GM21447 (cell line): Measurements from ENCODE around the gene PIH1D1.
A peak's percentile ranks its signal among the peaks of the same experiment; 100 is the strongest.
"Not testable (repeated sequence)": the region's sequence is repeated elsewhere in the genome, so short reads cannot be mapped to it uniquely, and the experiment has no call there.

Experiments used
- ATAC-seq: cut with Tn5 transposase; IDR thresholded peaks from one replicate; pipeline ENCODE4 v1.9.1; 2021; ENCODE audit not compliant: unreplicated experiment

The PIH1D1 gene

DNA sequence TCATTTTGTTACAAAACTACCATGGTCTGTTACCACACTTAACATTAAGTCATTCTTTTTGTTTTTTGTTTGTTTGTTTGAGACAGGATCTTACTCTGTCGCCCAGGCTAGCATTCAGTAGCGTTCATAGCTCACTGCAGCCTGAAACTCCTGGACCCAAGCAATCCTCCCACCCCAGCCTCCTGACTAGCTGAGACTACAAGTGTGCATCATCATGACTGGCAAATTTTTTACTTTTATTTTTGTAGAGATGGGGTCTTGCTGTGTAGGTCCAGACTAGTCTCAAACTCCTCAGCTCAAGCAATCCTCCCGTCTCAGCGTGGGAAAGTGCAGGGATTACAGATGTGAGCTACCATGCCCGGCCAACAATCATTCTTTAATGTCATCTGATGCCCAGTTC is 4.7 kb upstream of the PIH1D1 start:
- ATAC-seq, result no peak

DNA sequence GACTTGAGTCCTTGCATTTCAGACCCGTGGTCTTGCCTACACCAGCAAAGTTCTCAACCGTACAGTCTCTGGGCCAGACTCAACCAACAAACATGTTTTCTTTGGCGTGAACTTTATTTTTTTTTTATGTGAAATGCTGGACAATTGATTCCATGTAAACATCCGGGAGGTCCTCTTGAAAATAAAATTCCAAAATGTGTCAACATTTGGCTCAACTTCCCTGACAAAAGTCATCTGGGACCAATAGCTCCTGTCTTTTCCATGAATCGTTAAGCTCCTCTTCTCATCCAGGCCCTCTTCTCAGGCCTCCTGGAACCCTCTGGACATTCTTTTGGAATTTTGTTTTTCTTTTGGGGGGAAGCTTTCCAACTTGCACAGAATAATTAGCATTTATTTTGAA is 4.2 kb upstream of the PIH1D1 start:
- no peak for ATAC-seq

DNA sequence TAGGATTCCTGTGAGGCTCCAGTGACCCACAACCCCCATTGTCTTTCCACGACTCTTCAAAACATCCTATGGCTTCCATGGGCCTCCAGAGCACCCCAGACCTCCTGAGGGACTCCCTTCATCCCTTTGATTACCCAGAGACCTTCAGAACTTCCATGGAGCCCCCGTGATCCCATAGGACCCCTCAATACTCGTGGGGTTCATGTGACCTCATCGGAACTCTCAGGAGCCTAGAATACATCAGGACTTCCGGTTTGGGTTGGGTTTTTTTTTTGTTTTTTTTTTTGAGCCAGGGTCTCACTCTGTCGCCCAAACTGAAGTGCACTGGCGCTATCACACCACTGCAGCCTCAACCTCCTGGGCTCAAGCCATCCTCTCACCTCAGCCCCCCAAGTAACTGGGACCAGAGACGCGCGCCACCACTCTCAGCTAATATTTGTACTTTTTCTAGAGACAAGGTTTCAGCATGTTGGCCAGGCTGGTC is 2.2 kb upstream of the PIH1D1 start:
- ATAC-seq, result no peak

DNA sequence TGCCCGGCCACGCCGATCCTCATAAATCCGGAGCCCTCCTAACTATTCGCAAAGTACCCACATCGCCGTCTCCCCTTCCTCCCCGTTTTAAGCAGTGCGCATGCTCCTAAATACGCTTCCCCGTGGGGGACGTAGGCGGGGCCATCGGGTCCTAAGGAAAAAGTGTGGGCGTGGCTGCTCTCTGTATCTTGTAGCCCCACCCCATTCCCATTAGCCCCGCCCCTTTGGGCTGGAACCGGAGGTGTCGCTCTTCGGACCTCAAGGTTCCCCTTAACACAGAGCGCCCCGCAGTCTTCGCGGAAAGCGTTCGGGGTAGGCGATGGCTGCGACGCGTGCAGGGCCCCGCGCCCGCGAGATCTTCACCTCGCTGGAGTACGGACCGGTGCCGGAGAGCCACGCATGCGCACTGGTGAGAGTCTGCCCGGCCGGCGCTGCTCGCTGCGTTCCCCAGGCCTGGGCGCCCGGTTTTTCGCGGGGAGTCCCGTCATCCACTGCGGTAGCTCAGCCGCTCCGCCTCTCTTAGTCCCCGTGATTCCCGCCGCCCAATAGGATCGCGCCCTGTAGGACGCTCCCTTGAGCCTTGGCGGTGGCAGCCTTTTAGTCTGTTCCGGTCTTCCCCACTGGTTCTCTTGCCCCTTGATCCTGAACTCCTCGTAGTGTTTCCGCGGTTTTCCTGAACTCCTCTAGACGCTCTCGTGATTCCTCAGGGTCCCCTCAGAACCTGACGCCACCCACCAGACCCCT is 1.6 kb upstream of the PIH1D1 start, which contains the start of gene ALDH16A1:
Gene ALDH16A1, plus strand, starts transcription at position 213 of the 744 bp plus-strand sequence. Its CDS starts 107 bp downstream, at position 320.
- peak; percentile 79 for ATAC-seq

DNA sequence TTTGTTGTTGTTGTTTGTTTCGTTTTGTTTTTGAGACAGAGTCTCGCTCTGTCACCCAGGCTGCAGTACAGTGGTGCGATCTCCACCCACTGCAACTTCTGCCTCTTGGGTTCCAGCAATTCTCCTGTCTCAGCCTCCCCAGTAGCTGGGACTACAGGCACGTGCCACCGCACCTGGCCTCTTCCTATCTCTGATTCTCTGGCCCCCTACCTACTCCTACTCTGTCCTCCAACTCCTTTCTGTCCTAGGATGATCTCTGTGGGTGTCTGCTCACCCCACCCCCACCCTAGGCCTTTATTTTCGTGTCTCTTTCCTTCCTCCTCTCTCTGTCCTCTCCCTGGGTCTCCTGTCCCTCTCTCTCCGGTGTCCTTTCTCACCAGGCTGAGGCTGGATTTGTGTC is 1.2 kb downstream of the PIH1D1 start:
- no peak for ATAC-seq

DNA sequence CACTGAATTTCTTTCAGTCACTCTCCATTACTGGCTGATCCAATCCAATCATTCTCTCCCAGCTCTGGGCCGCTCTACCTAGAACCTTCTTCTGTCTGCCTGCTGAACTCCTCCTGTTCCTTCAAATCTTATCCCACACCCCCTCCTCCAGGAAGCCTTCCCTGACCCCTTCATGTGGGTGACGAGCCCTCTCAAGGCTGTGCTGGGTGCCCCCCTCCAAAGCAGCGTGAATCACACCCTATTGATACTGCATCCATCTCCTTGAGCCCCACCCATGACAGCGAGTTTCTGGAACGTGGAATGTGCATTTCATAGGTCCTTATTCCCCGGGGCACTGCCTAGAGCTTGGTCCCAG is 3.2 kb downstream of the PIH1D1 start:
- ATAC-seq, result no peak

DNA sequence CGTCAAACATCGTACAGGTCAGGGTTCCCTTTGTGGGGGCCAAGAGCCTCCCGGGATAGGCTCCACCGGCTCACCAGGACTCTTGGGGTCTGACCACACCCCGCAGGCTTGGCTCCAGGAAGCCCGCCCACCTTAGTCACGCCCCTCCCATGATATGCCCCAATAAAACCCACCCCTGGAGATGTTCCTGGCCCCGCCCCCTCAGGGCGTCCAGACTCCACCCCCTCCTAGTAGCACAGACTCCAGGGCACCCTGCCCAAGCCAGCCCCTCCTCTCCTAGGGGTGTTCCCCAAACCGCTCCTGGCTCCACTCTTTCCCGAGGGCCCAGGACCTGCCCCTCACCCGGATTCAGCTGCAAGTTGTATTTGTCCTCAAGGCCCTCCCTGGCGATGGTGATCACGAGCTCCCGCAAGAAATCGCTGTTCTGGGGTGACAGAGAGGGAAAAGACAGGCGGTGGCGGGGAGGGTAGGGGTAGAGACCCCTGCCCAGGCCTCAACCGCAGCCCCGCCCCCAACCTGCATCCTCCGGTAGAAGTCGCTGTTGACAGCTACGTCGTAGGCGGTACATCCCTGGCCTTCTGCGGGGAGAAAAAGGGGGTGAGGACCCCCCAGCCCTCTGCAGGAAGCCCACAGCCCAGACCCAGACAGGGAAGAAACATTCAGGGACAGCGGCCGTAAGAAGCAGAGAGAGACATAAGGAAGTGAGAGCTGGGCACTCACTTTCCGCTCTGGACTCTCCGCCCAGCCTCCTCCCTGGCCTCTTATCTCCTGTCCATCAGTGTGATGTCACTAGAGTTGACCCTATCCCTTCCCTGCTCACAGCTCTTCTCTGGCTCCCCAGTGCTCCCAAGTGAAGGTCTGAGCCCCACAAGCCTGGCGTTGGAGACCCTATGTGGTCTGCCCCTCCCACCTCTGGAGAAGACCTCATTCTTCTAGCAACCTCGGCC is 3.9 kb downstream of the PIH1D1 start:
- ATAC-seq, result no peak

DNA sequence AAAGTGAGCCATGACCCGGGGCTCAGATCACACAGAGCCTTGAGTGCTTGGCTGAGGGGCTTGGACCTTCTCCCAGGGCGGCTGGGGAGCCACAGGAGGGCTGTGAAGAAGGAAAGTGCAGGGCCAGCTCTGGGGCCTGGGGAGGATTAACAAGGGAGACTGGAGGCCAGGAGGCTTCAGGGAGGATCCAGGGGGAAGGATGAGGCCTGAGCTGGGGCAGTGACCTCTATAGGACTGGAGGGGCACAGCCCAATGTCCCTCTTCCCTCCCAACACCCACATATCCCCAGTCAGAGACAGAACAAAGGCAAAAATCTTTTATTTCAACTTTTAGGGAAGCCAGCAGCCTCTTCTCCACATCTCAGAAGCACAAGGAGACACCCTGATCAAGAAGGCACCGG is 5.6 kb downstream of the PIH1D1 start:
- no peak for ATAC-seq

DNA sequence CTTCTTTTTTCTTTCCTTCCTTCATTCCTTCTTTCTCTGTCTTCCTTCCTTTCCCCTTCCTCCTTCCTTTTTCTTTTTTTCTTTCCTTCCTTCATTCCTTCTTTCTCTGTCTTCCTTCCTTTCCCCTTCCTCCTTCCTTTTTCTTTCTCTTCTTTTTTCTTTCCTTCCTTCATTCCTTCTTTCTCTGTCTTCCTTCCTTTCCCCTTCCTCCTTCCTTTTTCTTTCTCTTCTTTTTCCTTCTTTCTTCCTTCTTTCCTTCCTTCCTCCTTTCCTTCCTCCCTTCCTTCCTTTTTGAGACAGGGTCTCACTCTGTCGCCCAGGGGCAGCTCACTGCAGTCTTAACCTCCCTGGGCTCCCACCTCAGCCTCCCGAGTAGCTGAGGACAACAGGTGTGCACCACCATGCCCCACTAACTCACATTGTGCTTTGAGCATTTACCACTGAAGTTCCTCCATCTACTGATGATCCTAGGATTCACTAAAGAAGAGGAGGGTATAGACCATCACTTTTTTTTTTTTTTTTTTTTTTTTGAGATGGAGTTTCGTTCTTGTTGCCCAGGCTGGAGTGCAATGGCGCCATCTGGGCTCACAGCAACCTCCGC is 7.4 kb downstream of the PIH1D1 start:
- not testable (repeated sequence) for ATAC-seq

DNA sequence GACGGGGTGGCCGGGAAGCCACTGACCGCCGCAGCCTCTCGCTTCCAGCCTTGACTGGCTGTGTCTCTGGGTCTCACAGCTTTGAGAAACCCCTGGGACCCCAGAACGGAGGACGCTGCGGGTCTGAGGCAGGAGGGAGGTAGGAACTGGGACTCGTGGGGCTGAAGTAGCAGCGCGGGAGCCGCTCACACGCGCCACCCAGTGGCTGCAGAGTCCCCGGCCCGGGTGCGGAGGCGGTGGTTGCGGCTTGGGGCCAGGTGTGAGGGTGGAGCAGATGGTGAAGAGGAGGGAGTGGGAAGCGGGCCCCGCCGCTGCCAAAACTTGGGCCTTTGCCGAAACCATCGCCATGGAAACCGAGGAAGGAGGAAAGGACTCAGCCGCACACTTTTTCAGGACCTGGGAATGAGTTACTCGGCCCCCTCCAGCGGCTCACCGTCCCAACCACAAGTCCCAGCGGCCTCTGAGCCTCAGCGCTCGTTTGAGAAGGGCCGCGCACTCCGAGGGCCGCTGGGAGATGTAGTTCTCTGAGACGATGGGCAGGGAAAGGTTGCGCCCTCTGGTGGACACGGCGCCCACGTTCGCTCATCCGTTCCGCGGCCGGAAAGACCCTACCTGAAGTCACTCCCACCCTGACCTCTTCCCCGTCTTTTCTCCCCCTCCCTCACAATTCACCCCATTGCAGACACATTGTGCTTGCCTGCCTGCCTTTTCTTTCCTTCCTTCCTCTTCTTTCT is 8.1 kb downstream of the PIH1D1 start:
- ATAC-seq, result peak; percentile 77

DNA sequence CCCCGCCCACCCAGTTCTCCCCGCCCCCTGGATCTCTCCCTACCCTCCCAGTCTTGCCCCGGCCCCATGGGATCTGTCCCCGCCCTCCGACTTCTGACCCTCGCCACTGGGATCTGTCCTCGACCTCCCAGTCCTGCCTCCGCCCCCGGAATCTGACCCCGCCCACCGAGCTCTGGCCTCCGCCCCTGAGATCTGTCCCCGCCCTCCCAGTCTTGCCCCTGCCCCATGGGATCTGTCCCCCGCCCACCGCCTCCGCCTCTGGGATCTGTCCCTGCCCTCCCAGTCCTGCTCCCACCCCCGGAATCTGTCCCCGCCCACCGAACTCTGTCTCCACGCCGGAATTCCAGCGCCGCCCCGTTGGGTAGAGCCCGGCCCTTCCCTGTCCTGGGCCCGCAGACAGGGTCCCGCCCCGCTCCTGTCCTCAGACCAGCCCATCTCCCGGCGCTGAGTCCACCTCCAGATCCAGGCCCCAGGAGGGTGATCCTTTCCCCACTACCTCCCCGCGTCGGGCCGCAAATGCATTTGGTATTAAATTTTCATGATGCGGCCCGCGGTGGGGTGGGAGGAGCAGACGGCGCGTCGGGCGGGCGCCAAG is 8.7 kb downstream of the PIH1D1 start:
- peak; percentile 1 for ATAC-seq

DNA sequence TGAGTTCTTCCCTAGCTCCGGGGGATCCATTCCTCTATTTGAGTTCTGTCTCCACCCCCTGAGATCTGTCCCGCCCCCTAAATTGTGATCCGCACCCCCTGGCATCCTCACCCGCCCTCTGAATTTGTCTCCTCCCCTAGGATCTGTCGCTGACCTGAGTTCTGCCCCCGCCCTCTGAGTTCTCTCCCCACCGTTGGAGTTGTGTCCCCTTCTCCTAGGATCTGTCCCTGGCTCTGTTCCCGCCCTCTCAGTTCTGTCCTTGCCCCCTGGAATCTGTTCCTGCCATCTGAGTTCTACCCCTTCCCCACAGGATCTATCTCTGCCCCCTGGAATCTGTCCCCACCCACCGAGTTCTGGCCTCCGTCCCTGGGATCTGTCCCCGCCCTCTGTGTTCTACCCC is 9.3 kb downstream of the PIH1D1 start:
- ATAC-seq, result no peak

DNA sequence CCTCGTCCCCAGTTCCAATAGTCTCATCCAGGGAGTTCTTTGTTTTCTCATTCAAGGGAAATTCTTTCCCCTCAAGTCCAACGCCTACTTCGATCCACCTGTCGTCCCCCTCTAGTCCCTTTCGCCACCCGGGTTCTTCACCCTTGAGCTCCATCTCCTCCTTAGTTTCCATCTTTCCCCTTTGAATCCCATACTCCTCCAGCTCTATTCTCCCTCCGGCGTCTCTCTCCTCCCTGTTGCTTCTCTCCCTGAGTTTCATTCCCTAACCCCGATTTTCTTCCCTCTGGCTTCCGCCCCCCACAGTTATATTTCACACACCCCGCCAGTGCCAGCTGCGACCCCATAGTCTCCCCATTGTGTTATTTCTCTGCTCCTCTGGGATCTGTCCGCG is 9.7 kb downstream of the PIH1D1 start:
- no peak for ATAC-seq

DNA sequence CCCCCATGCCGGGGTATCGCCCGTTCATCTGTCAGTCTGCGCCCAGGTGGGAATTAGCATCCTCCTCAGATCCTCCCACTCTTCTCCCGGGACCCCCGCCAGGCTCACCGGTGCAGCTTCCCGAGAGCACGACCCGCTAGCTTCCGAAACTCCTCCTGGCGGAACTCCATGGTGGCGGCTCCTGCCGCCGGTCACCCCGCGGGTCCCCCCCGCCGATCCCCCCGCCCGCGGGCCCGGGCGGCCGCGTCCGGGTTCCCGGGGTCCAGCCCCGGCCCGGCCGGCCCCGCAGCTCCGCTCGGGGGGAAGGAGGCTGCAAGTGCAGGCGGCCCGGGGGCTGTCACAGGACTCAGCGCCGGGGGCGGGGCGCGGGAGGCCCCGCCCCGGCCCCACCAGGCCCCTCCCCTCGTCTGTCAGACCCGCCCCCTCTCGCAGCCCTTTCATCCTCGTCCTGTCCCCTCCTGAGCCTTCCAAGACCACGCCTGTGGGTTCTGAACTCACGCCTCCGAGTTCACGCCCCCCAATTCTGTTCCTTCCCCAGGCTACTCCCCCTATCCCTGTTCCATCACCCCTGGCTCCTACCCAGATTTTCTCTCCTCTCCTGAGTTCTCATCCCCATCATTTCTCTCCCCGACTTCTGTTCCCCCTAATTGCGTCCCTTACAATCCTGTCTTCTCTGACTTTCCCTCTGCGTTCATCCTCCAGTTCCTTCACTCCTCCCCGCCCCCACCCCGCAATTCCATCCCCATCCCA is 10.2 kb downstream of the PIH1D1 start, which contains the start of gene SLC17A7:
Gene SLC17A7, minus strand, starts transcription at position 318 of the 750 bp plus-strand sequence. Its CDS starts 148 bp downstream, at position 170.
- ATAC-seq, result no peak

DNA sequence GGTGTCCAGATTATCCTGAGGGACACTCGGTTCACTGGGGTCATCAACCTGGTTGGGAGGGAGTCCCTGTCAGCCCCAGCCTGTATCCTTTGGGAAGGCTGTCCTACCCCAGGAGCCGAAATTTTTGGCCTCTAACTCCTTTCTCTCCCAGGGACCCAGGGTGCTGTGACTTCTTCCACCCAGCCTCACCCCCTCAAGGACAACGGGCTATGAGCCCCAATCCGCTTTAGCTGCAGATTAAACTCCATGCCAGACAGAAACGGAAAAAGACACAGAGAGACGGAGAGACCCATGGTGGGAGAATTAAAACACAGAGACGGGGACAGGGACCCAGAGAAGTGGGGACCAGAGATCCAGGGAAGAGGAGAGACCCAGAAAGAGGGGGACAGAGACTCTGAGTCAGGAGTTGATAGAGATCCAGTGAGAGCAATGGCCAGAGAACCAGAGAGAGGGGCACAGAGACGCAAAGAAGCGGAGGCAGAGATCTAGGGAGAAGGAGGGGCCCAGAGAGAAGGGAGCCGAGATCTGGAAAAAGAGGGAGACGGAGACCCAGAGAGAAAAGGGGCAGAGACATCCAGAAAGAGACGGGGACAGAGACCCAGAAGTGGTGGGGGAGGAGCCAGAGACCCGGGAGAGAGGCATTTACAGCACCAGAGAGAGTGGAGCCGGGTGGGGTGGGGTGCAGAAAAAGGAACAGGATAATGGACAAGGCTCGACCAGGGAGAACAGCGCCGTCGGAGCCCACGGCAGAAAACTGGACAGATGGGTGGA is 11.0 kb downstream of the PIH1D1 start:
- no peak for ATAC-seq

DNA sequence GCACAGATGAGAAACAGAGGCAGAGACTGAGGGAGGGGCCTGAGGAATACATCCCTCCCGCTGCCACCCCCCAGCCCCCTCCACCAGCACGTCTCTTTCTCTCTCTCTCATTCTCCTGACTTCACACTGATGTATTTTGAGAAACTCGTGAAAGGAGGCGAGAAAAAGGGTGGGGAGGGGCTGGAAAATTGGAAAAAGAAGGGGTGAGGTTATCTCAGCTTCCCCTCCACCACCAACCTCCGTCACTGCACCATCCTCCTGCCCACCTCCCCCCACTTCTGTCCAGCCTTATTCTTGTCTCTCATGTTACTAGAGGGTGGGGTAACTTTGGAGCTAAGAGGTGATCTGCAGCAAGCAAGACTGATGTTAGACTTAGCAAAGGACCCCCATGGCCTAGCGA is 11.8 kb downstream of the PIH1D1 start:
- no peak for ATAC-seq

DNA sequence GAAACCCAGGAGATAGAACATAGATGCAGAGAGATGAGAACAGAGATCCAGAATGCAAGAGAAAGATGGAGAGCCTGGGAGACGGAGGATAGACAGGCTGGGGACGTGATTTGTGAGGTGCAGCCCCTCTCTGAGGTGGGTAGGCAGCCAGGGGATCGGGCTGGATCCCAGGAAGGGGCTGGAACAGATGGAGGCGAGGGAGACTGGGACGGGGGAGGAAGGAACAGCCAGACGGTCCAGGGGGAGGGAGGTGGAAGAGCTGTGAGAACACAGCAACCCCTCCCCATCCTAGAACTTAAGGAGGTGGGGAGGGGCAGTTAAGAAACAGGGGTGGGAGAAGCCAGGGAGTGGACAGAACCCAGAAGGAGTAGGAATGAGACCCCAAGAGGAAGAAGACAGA is 13.4 kb downstream of the PIH1D1 start:
- no peak for ATAC-seq

DNA sequence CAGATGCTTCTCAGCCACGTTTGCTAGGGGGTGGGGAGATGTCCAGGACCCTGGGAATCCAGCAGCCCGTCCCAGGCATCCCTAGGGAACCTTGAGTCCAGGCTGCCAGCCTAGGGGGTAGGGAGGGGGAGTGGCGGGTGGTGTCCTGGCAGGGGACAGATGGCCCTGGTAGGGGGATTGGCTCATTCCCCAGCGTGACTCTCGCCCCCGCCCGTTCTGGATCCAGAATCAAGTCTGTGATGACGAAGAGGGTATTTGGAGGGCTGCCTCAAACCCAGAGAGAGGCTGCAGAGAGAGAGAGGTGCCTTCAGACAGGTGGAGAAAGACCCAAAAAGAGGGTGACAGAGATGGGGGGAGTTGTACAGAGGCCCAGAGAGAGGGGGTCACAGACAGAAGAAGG is 14.4 kb downstream of the PIH1D1 start:
- no peak for ATAC-seq
